ENCODE data around the gene ZBTB49.

Gene ZBTB49

DNA sequence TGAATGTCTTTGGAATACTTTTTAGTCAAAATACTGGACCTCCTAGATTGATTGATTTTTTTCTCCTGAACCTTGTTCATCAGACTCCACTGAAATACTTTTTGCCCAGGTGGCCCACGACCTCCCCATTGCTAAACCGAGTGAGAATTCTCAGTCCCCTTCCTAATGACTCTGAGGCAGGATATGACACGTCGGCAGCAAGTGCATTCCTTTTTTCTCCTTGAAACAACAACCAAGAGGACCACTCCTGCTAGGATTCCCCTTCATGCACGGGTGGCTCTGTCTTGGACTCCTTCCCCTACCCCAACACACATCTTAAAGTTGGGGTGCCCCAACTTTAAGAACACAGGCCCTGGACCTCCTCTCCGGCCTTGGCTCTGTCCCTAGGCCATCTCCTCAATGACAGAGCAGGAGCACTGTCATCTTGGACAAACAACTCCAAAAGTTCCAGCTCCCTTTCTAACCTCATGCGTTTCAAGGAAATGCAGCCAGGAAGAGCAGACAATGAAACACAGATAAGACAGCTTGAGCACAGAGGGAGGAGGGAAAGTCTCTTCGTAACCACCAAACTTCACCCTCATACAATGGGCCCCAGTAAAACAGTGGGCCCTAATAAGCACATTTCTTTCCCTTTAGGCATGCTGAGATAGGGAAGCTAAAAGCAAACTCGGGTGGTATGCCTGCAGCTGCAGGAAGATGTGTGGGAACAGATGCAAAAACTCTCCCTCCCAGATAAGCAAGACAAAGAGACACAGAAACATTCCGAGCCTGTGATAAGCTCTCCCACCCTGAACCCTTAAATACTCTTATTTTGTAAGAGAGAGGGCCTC is 33.9 kb downstream of the ZBTB49 start:
- no peak overlapping the region for H3K4me3 ChIP-seq (ENCODE audit: low read length)
- TF ChIP-seq CTCF (conservative IDR thresholded peaks at IDR 0.05; ENCODE audit: low read length) = no peak
- DNase-seq (ENCODE audit: low read depth) = no peak

- H3K4me3 ChIP-seq (ENCODE audit: low read length) = no peak overlapping the region
- no peak for DNase-seq (ENCODE audit: low read depth)
- no peak for TF ChIP-seq CTCF (conservative IDR thresholded peaks at IDR 0.05; ENCODE audit: low read length)
These were observed 35.3 kb downstream of the ZBTB49 start for GRCh38 chr4:4325321-4325720.

GRCh38 chr4:4326166-4326565 is 36.1 kb downstream of the ZBTB49 start:
- no peak for TF ChIP-seq CTCF (conservative IDR thresholded peaks at IDR 0.05; ENCODE audit: low read length)
- no peak overlapping the region for H3K4me3 ChIP-seq (ENCODE audit: low read length)
- DNase-seq (ENCODE audit: low read depth) = no peak

GRCh38 chr4:4327652-4328121 is 37.6 kb downstream of the ZBTB49 start:
- TF ChIP-seq CTCF (conservative IDR thresholded peaks at IDR 0.05; ENCODE audit: low read length) = peak; percentile 23
- H3K4me3 ChIP-seq (ENCODE audit: low read length) = no peak overlapping the region
- peak; percentile 6 for DNase-seq (ENCODE audit: low read depth)

GRCh38 chr4:4328206-4328605 is 38.2 kb downstream of the ZBTB49 start:
- DNase-seq (ENCODE audit: low read depth) = no peak
- TF ChIP-seq CTCF (conservative IDR thresholded peaks at IDR 0.05; ENCODE audit: low read length) = no peak
- H3K4me3 ChIP-seq (ENCODE audit: low read length) = no peak overlapping the region

GRCh38 chr4:4328840-4329239 is 38.8 kb downstream of the ZBTB49 start:
- DNase-seq (ENCODE audit: low read depth) = no peak
- no peak overlapping the region for H3K4me3 ChIP-seq (ENCODE audit: low read length)
- no peak for TF ChIP-seq CTCF (conservative IDR thresholded peaks at IDR 0.05; ENCODE audit: low read length)

DNA sequence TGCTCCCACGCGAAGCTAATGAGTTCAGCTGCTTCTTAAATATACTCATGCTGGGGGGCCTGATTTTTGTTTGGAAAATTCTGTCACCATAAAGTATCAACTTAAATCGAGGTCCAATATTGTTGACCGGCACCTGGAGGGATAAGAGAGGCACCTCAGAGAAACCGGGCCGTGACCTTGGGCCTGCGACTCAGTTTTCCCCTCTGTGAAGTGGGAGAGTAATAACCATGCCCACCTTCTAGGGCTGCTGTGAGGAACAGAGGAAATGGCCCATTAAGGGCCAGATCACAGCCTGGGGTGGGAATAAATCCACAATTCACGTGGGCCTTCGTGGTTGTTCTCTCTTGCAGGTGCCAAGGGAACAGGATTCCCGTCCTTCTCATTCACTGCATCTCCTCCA is 39.4 kb downstream of the ZBTB49 start:
- DNase-seq (ENCODE audit: low read depth) = no peak
- TF ChIP-seq CTCF (conservative IDR thresholded peaks at IDR 0.05; ENCODE audit: low read length) = no peak
- no peak overlapping the region for H3K4me3 ChIP-seq (ENCODE audit: low read length)

Measured in AG10803 (cell line).